Brain microvascular endothelial cell (primary cell): Measurements from ENCODE around the gene ERC2.

ENCODE experiments used
- DNase-seq: peaks from one replicate; pipeline ENCODE4 v3.0.0-alpha.2; 2020
- H3K27ac ChIP-seq: fragments of 250-450 bp; sonication (Bioruptor Pico); 2 replicates; pipeline ENCODE4 v1.5.1; 2020; ENCODE audit warnings: mild to moderate bottlenecking, moderate library complexity
- H3K27me3 ChIP-seq: fragments of 250-450 bp; sonication (Bioruptor Pico); replicated peaks from 2 replicates; pipeline ENCODE4 v1.5.1; 2020; ENCODE audit warnings: mild to moderate bottlenecking
- H3K36me3 ChIP-seq: fragments of 250-450 bp; sonication (Bioruptor Pico); replicated peaks from 2 replicates; pipeline ENCODE4 v1.5.1; 2020; ENCODE audit warnings: mild to moderate bottlenecking
- H3K4me3 ChIP-seq: 2 replicates; pipeline ENCODE4 v1.5.1; 2011; ENCODE audit warnings: low read depth, mild to moderate bottlenecking, control low read depth, low read length, moderate library complexity
- CTCF ChIP-seq: IDR thresholded peaks from 2 replicates; pipeline ENCODE4 v1.5.1; 2011; ENCODE audit warnings: low read depth, mild to moderate bottlenecking, moderate library complexity, low read length, control low read depth, inconsistent platforms; ENCODE audit errors: missing control alignments
- in situ Hi-C: cut with HindIII; loops from 2 replicates; pipeline ENCODE4 v1.10.0; 2017; ENCODE audit warnings: low sequenced_read_pairs, low pct_ligation_motif_present

Gene ERC2

GRCh38 chr3:55888282-55888885, 579.9 kb downstream of the ERC2 start:
- no peak for DNase-seq
- Histone ChIP-seq H3K27me3 (no peaks in the 10 kb centered on the region), H3K36me3 (no peaks in the 10 kb centered on the region), H3K27ac (no peak overlapping the region), H3K4me3 (no peak overlapping the region)
- in situ Hi-C loops = no loop called here
- TF ChIP-seq CTCF = no peak

- Histone ChIP-seq H3K27me3 (no peaks in the 10 kb centered on the region), H3K27ac (no peak overlapping the region), H3K36me3 (no peaks in the 10 kb centered on the region), H3K4me3 (no peak overlapping the region)
- peak; percentile 49 for TF ChIP-seq CTCF
- in situ Hi-C loops = no loop called here
- DNase-seq = no peak
Observed at GRCh38 chr3:55885721-55886120, 582.5 kb downstream of the ERC2 start.

GRCh38 chr3:55884491-55885285, 583.6 kb downstream of the ERC2 start:
- DNase-seq = no peak
- no peak for TF ChIP-seq CTCF
- no peaks in the 10 kb centered on the region for H3K36me3 ChIP-seq
- no peaks in the 10 kb centered on the region for H3K27me3 ChIP-seq
- H3K27ac ChIP-seq = no peak overlapping the region
- in situ Hi-C loops = no loop called here
- H3K4me3 ChIP-seq = no peak overlapping the region

DNA sequence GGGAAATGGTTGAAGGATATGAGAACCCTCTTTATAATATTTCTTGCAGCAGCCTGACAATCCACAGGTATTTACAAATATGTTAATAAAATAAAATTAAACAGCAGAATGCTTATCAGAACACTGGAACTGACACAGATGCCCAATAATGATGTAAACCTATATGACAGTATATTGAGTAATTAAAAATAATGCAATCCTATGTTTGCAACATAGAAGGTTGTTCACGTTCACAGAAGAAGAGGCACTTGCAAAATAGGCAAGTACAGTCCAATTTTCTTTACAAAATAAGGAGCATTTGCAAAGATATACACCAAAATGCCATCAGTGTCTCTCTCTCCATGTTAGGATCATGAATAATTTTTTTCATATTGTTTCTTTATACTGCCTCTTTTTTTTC, 584.2 kb downstream of the ERC2 start:
- H3K36me3 ChIP-seq = no peaks in the 10 kb centered on the region
- H3K27ac ChIP-seq = no peak overlapping the region
- no peaks in the 10 kb centered on the region for H3K27me3 ChIP-seq
- no peak overlapping the region for H3K4me3 ChIP-seq
- in situ Hi-C loops = no loop called here
- TF ChIP-seq CTCF = no peak
- DNase-seq = no peak

DNA sequence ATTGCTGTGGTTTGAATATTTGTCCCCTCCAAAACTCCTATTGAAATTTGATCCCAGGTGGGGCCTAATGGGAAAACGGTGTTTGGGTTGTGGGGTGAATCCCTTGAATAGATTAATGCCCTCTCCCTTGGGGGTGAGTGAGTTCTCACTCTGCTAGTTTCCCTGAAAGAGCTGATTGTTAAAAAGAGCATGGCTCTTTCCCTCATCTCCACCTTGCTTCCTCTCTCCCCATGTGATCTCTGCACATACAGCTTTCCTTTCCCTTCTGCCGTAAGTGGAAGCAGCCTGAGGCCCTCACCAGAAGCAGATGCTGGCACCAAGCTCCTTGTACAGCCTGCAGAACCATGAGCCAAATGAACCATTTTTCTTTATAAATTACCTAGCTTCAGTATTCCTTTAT, 586.3 kb downstream of the ERC2 start:
- no peak for TF ChIP-seq CTCF
- no peaks in the 10 kb centered on the region for H3K36me3 ChIP-seq
- no peaks in the 10 kb centered on the region for H3K27me3 ChIP-seq
- no peak overlapping the region for H3K4me3 ChIP-seq
- in situ Hi-C loops = no loop called here
- no peak overlapping the region for H3K27ac ChIP-seq
- no peak for DNase-seq
